AG10803 (cell line): ENCODE results near the gene VRK2.
A peak's percentile ranks its signal among the peaks of the same experiment; 100 is the strongest.

ENCODE experiments used
- DNase-seq: peaks from one replicate; pipeline ENCODE4 v3.0.0; 2010; ENCODE audit warnings: low read depth
- H3K4me3 ChIP-seq: 2 replicates; pipeline ENCODE4 v1.5.1; 2011; ENCODE audit warnings: mild to moderate bottlenecking, low read length, control low read depth
- CTCF ChIP-seq: conservative IDR thresholded peaks from 2 replicates; pipeline ENCODE4 v1.5.1; 2011; ENCODE audit warnings: mild to moderate bottlenecking, low read length, control low read depth, inconsistent platforms

The VRK2 gene

GRCh38 chr2:58027029-58027428 lies 19.6 kb upstream of the VRK2 start:
- no peak overlapping the region for H3K4me3 ChIP-seq
- no peak for TF ChIP-seq CTCF
- no peak for DNase-seq

GRCh38 chr2:58030771-58031170 lies 15.8 kb upstream of the VRK2 start:
- no peak for TF ChIP-seq CTCF
- no peak for DNase-seq
- H3K4me3 ChIP-seq = no peak overlapping the region

GRCh38 chr2:58032016-58032763 lies 14.4 kb upstream of the VRK2 start:
- no peak for TF ChIP-seq CTCF
- DNase-seq = peak; percentile 10
- H3K4me3 ChIP-seq = no peak overlapping the region

- H3K4me3 ChIP-seq = no peak overlapping the region
- DNase-seq = no peak
- TF ChIP-seq CTCF = no peak
These were observed 13.9 kb upstream of the VRK2 start for GRCh38 chr2:58032764-58033080.

- no peak overlapping the region for H3K4me3 ChIP-seq
- no peak for TF ChIP-seq CTCF
- DNase-seq = no peak
These were observed 13.1 kb upstream of the VRK2 start for GRCh38 chr2:58033530-58033929.

GRCh38 chr2:58035352-58035751 lies 11.3 kb upstream of the VRK2 start:
- TF ChIP-seq CTCF = no peak
- DNase-seq = no peak
- H3K4me3 ChIP-seq = no peak overlapping the region

GRCh38 chr2:58039170-58039611 lies 7.4 kb upstream of the VRK2 start:
- H3K4me3 ChIP-seq = peak overlapping the region; percentile 6; the same call in 1 of the 2 replicates
- DNase-seq = peak; percentile 46
- no peak for TF ChIP-seq CTCF
